Measurements from ENCODE around the gene TACR1. TPM values are rescaled to one million over a fixed set of nuclear protein-coding genes. Genes with fewer than 3 reads are reported as not detected.

TACR1 gene
- total and polyA plus RNA-seq, 2 of the 4 experiments (the other 2 are of a cell fraction), result under 0.01 to 0.09 TPM

DNA sequence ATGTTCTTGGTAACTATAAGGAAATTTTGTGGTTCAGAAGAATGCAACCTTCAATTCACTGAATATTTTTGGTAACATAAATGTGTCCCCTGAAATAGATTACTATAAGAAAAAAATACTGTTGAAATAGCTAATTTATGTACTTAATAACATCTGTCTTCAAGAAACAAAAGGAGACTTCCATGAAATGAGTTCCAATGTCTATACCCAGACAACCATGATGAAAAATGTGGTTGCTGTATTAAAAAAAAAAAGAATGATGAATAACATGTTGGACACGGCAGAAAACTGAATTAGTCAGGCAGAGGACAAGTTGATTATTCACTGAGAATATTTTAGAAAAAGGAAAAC is 98.5 kb downstream of the TACR1 start:
- no peak overlapping the region for H3K18ac ChIP-seq (ENCODE audit: low read depth, low read length)
- intact Hi-C loops (cut with micrococcal nuclease) (no loop called here), dilution Hi-C loops (cut with HindIII; ENCODE audit: low sequenced_read_pairs, unreplicated experiment) (no loop called here), in situ Hi-C loops (cut with MboI; ENCODE audit: low sequenced_read_pairs) (no loop called here)
- peaks cover 2% of the 10 kb centered on the region; the same call in 1 of the 2 replicates for H3K27me3 ChIP-seq (ENCODE audit: control insufficient read depth, insufficient read depth, low read length)
- H3K4me3 ChIP-seq (ENCODE audit: insufficient read depth, low read depth, low read length), result no peak overlapping the region
- no peak overlapping the region for H3K9ac ChIP-seq (ENCODE audit: low read depth, low read length)
- H3K14ac ChIP-seq (replicated peaks; ENCODE audit: low read depth, low read length), result no peak overlapping the region
- H4K8ac ChIP-seq (ENCODE audit: low read depth in 2 of 2, low read length in 2 of 2), result no peak overlapping the region
- POLR2A ChIA-PET (ENCODE audit: unreplicated experiment), result no interaction called here
- no peaks in the 10 kb centered on the region for H4K20me1 ChIP-seq (ENCODE audit: insufficient read depth, low read length)
- WGBS, 2 experiments (ENCODE audit: extremely low coverage in 2 of 2, insufficient read length in 1 of 2), result no CpG with 5 or more reads among the region's 1 CpG
- H3K27ac ChIP-seq (ENCODE audit: insufficient read depth, low read length), result no peak overlapping the region
- BruUV-seq (replicated peaks), result no TSS peak
- peaks cover 5% of the 10 kb centered on the region for H3K4me1 ChIP-seq (ENCODE audit: control insufficient read depth, insufficient read depth, low read length)
- H3K9me3 ChIP-seq (ENCODE audit: control insufficient read depth, insufficient read depth, low read length), result peaks cover 2% of the 10 kb centered on the region; the same call in 1 of the 2 replicates
- no peak overlapping the region for H2BK120ac ChIP-seq (ENCODE audit: low read depth, low read length)
- TF ChIP-seq POLR2A (IDR thresholded peaks at IDR 0.05; ENCODE audit: low read depth, low read length) (no peak), BHLHE40 (IDR thresholded peaks at IDR 0.05; ENCODE audit: low read depth, low read length) (no peak), MXI1 (IDR thresholded peaks at IDR 0.05; ENCODE audit: borderline replicate concordance, low read depth, low read length) (no peak)
- TF ChIP-seq, protein P1, sequence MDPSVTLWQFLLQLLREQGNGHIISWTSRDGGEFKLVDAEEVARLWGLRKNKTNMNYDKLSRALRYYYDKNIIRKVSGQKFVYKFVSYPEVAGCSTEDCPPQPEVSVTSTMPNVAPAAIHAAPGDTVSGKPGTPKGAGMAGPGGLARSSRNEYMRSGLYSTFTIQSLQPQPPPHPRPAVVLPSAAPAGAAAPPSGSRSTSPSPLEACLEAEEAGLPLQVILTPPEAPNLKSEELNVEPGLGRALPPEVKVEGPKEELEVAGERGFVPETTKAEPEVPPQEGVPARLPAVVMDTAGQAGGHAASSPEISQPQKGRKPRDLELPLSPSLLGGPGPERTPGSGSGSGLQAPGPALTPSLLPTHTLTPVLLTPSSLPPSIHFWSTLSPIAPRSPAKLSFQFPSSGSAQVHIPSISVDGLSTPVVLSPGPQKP (IDR thresholded peaks at IDR 0.05; ENCODE audit: borderline replicate concordance, low read depth, low read length), result no peak
- no peak overlapping the region for H2BK20ac ChIP-seq (ENCODE audit: low read depth, low read length)
- H3K79me1 ChIP-seq (ENCODE audit: low read depth in 1 of 2, low read length in 2 of 2), result no peaks in the 10 kb centered on the region
- no peak overlapping the region for H3K56ac ChIP-seq (ENCODE audit: extremely low read depth, insufficient read depth, low read length)
- H3K36me3 ChIP-seq (ENCODE audit: control insufficient read depth, insufficient read depth, low read length), result no peaks in the 10 kb centered on the region
- no peak overlapping the region for H4K91ac ChIP-seq (ENCODE audit: insufficient read depth, low read depth, low read length)
- CTCF ChIA-PET, result interaction anchor here (2.1 kb wide), 1 partner anchor 13 kb away, joined by 7 read pairs; no protein-coding TSS in a partner anchor
- peaks cover 3% of the 10 kb centered on the region; the same call in 1 of the 2 replicates for H3K9me1 ChIP-seq (ENCODE audit: insufficient read depth, low read length)
- DNase-seq (no peak), ATAC-seq (ENCODE audit: low read depth) (no peak)
- no peak overlapping the region for H2BK15ac ChIP-seq (ENCODE audit: low read depth, low read length)
- H2AK5ac ChIP-seq (ENCODE audit: low read depth, low read length), result no peak overlapping the region
- no peak overlapping the region for H2AK9ac ChIP-seq (replicated peaks; ENCODE audit: low read depth, low read length, poor library complexity)
- H3K23ac ChIP-seq (ENCODE audit: low read depth, low read length), result no peak overlapping the region
- no peak overlapping the region for H4K5ac ChIP-seq (ENCODE audit: low read depth, low read length)
- no peak overlapping the region for H2AFZ ChIP-seq (replicated peaks; ENCODE audit: low read length, poor library complexity)
- H2BK5ac ChIP-seq (ENCODE audit: low read depth, low read length, poor library complexity, severe bottlenecking), result no peak overlapping the region
- H3K4ac ChIP-seq (ENCODE audit: low read depth, low read length), result no peak overlapping the region
- no peak overlapping the region for H3K4me2 ChIP-seq (ENCODE audit: low read depth, low read length)
